Measurements from ENCODE around the gene PDGFD. TPM values are rescaled to one million over a fixed set of nuclear protein-coding genes. Genes with fewer than 3 reads are reported as not detected.

The PDGFD gene
- total RNA-seq, 1 experiment from 2014 or later: 2.6 TPM

DNA sequence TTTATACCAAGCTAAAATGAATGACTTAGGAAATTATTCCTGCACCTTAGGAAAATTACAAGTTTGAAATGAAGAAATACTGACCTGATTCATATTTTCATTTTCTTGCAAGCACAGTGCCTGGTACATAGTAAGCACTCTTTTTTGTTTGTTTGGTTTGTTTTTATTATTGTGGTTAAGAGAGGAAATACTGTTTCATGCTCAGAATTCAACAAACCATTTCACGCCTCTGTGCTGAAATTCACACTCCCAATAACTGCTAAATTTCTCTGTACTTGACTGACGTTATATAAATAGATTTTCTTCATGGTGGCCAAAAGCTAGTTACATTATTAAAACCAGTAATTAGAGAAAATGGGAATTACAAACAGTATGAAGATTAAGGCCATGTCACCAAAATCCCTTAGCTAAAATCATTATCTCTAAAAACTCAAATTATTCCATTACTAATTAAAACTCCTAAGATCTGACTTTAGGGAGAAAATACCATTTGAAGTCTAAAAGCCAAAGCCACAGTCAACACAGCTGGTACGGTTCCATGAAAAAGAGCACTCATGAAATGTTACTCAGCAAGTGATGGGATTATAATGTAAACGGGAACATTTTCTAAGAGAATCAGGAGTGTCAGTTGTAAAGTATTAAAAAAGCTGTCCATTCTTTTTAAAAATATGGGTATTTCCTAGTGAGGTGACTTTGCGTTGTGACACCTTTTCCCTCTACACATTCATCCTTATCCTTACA lies 205.3 kb downstream of the PDGFD start (continued):
- TF ChIP-seq, protein P1, sequence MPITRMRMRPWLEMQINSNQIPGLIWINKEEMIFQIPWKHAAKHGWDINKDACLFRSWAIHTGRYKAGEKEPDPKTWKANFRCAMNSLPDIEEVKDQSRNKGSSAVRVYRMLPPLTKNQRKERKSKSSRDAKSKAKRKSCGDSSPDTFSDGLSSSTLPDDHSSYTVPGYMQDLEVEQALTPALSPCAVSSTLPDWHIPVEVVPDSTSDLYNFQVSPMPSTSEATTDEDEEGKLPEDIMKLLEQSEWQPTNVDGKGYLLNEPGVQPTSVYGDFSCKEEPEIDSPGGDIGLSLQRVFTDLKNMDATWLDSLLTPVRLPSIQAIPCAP (CRISPR knock-in tag; IDR thresholded peaks at IDR 0.05): no peak
- TF ChIP-seq HMGA2 (CRISPR knock-in tag; IDR thresholded peaks at IDR 0.05) (no peak), ATF1 (CRISPR knock-in tag; IDR thresholded peaks at IDR 0.05) (no peak)
- TF ChIP-seq, protein P2, sequence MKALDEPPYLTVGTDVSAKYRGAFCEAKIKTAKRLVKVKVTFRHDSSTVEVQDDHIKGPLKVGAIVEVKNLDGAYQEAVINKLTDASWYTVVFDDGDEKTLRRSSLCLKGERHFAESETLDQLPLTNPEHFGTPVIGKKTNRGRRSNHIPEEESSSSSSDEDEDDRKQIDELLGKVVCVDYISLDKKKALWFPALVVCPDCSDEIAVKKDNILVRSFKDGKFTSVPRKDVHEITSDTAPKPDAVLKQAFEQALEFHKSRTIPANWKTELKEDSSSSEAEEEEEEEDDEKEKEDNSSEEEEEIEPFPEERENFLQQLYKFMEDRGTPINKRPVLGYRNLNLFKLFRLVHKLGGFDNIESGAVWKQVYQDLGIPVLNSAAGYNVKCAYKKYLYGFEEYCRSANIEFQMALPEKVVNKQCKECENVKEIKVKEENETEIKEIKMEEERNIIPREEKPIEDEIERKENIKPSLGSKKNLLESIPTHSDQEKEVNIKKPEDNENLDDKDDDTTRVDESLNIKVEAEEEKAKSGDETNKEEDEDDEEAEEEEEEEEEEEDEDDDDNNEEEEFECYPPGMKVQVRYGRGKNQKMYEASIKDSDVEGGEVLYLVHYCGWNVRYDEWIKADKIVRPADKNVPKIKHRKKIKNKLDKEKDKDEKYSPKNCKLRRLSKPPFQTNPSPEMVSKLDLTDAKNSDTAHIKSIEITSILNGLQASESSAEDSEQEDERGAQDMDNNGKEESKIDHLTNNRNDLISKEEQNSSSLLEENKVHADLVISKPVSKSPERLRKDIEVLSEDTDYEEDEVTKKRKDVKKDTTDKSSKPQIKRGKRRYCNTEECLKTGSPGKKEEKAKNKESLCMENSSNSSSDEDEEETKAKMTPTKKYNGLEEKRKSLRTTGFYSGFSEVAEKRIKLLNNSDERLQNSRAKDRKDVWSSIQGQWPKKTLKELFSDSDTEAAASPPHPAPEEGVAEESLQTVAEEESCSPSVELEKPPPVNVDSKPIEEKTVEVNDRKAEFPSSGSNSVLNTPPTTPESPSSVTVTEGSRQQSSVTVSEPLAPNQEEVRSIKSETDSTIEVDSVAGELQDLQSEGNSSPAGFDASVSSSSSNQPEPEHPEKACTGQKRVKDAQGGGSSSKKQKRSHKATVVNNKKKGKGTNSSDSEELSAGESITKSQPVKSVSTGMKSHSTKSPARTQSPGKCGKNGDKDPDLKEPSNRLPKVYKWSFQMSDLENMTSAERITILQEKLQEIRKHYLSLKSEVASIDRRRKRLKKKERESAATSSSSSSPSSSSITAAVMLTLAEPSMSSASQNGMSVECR (CRISPR knock-in tag; IDR thresholded peaks at IDR 0.05; ENCODE audit: borderline replicate concordance): no peak

DNA sequence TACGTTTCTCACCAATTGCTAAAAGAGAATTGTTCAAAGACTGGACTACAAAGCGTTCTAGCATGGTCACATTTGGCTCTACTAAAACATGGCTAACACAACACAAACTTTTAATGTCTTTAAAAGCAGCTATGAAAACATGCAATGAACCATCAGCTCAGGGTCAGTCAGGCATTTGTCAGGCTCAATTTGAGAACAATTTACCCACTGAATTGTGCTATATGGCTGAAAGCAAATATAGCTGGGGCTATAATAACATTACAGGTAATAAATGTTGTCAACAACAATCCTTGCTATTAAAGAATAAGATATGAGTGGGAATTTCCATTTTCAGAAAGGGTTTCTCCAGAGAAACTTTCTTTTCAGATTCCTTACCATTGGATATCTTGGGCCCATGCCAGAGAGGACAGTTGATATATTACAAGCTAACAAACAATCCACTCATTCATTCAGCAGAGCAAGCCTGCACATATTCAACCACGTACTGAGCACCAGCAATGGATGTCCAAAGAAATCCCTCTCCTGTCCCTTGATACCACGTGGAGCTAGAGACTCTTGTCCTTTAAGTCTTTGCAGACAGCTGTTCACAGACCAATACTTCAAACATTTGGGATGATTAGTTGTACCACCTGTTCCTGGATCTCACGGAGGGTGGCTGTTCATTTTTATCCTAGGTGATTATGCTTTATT lies 210.0 kb downstream of the PDGFD start:
- Mint-ChIP-seq H3K36me3 (no peaks in the 10 kb centered on the region), H3K27ac (0 out of 2 replicates have a peak overlapping the region, but pooled peaks have one; percentile 20), H3K4me1 (peaks cover 9% of the 10 kb centered on the region), H3K9me3 (peaks cover 4% of the 10 kb centered on the region), H3K4me3 (no peak overlapping the region), H3K27me3 (ENCODE audit: low read depth) (no peaks in the 10 kb centered on the region)
- DNase-seq (ENCODE audit: low spot score): no peak
- TF ChIP-seq ZNF416 (CRISPR knock-in tag; IDR thresholded peaks at IDR 0.05) (no peak), ZNF423 (CRISPR knock-in tag; IDR thresholded peaks at IDR 0.05) (no peak), NFYB (CRISPR knock-in tag; conservative IDR thresholded peaks at IDR 0.05; ENCODE audit: low read depth) (no peak), JUN (CRISPR knock-in tag; IDR thresholded peaks at IDR 0.05) (no peak), ESRRA (CRISPR knock-in tag; IDR thresholded peaks at IDR 0.05; ENCODE audit: borderline replicate concordance) (no peak), EMX1 (CRISPR knock-in tag; IDR thresholded peaks at IDR 0.05) (no peak)
- TF ChIP-seq, protein P3, sequence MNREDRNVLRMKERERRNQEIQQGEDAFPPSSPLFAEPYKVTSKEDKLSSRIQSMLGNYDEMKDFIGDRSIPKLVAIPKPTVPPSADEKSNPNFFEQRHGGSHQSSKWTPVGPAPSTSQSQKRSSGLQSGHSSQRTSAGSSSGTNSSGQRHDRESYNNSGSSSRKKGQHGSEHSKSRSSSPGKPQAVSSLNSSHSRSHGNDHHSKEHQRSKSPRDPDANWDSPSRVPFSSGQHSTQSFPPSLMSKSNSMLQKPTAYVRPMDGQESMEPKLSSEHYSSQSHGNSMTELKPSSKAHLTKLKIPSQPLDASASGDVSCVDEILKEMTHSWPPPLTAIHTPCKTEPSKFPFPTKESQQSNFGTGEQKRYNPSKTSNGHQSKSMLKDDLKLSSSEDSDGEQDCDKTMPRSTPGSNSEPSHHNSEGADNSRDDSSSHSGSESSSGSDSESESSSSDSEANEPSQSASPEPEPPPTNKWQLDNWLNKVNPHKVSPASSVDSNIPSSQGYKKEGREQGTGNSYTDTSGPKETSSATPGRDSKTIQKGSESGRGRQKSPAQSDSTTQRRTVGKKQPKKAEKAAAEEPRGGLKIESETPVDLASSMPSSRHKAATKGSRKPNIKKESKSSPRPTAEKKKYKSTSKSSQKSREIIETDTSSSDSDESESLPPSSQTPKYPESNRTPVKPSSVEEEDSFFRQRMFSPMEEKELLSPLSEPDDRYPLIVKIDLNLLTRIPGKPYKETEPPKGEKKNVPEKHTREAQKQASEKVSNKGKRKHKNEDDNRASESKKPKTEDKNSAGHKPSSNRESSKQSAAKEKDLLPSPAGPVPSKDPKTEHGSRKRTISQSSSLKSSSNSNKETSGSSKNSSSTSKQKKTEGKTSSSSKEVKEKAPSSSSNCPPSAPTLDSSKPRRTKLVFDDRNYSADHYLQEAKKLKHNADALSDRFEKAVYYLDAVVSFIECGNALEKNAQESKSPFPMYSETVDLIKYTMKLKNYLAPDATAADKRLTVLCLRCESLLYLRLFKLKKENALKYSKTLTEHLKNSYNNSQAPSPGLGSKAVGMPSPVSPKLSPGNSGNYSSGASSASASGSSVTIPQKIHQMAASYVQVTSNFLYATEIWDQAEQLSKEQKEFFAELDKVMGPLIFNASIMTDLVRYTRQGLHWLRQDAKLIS (CRISPR knock-in tag; IDR thresholded peaks at IDR 0.05; ENCODE audit: borderline replicate concordance): no peak
- no peak for ATAC-seq
- CTCF ChIA-PET: interaction anchor here (0.8 kb wide), 1 partner anchor 271 kb away, joined by 6 read pairs; no protein-coding TSS in a partner anchor
- POLR2A ChIA-PET: no interaction called here

DNA sequence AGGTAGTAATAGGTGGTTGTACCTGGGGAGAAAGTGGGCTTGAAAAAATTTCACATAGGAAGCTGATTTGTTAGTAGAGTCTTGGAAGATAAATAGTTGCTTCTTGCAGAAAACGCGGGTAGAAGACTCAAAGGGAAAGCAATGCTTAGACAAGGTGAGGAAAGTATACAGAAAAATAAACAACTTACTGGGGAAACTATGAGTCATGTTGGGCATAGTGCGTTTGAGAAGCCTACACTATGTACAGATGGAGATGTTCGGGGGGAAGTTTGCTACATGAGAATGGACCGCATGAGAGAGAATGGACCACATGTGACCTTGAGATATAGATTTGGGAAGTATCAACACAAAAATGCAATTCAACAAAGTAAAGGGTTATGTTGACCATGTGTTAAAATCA lies 214.2 kb downstream of the PDGFD start:
- Mint-ChIP-seq H3K27me3 (ENCODE audit: low read depth) (no peaks in the 10 kb centered on the region), H3K4me1 (peaks cover 6% of the 10 kb centered on the region; the same call in 1 of the 2 replicates), H3K4me3 (no peak overlapping the region), H3K36me3 (no peaks in the 10 kb centered on the region), H3K27ac (peak overlapping the region; percentile 15; the same call in 1 of the 2 replicates), H3K9me3 (no peaks in the 10 kb centered on the region)
- ChIA-PET CTCF (no interaction called here), POLR2A (no interaction called here)
- DNase-seq (ENCODE audit: low spot score): no peak
- no peak for ATAC-seq
- TF ChIP-seq, protein P4, sequence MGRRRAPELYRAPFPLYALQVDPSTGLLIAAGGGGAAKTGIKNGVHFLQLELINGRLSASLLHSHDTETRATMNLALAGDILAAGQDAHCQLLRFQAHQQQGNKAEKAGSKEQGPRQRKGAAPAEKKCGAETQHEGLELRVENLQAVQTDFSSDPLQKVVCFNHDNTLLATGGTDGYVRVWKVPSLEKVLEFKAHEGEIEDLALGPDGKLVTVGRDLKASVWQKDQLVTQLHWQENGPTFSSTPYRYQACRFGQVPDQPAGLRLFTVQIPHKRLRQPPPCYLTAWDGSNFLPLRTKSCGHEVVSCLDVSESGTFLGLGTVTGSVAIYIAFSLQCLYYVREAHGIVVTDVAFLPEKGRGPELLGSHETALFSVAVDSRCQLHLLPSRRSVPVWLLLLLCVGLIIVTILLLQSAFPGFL (CRISPR knock-in tag; IDR thresholded peaks at IDR 0.05; ENCODE audit: borderline replicate concordance): no peak
- TF ChIP-seq, protein P5, sequence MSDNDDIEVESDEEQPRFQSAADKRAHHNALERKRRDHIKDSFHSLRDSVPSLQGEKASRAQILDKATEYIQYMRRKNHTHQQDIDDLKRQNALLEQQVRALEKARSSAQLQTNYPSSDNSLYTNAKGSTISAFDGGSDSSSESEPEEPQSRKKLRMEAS (CRISPR knock-in tag; IDR thresholded peaks at IDR 0.05): no peak
- no peak for TF ChIP-seq JAZF1 (CRISPR knock-in tag; IDR thresholded peaks at IDR 0.05)
- no peak for TF ChIP-seq MXD4 (CRISPR knock-in tag; IDR thresholded peaks at IDR 0.05; ENCODE audit: borderline replicate concordance)
- TF ChIP-seq ZNF232 (CRISPR knock-in tag; IDR thresholded peaks at IDR 0.05): no peak
- TF ChIP-seq, protein P6, sequence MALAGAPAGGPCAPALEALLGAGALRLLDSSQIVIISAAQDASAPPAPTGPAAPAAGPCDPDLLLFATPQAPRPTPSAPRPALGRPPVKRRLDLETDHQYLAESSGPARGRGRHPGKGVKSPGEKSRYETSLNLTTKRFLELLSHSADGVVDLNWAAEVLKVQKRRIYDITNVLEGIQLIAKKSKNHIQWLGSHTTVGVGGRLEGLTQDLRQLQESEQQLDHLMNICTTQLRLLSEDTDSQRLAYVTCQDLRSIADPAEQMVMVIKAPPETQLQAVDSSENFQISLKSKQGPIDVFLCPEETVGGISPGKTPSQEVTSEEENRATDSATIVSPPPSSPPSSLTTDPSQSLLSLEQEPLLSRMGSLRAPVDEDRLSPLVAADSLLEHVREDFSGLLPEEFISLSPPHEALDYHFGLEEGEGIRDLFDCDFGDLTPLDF (CRISPR knock-in tag; IDR thresholded peaks at IDR 0.05): no peak
- no peak for TF ChIP-seq ESRRA (CRISPR knock-in tag; IDR thresholded peaks at IDR 0.05; ENCODE audit: borderline replicate concordance)
- TF ChIP-seq, protein P7, sequence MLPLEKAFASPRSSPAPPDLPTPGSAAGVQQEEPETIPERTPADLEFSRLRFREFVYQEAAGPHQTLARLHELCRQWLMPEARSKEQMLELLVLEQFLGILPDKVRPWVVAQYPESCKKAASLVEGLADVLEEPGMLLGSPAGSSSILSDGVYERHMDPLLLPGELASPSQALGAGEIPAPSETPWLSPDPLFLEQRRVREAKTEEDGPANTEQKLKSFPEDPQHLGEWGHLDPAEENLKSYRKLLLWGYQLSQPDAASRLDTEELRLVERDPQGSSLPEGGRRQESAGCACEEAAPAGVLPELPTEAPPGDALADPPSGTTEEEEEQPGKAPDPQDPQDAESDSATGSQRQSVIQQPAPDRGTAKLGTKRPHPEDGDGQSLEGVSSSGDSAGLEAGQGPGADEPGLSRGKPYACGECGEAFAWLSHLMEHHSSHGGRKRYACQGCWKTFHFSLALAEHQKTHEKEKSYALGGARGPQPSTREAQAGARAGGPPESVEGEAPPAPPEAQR (CRISPR knock-in tag; IDR thresholded peaks at IDR 0.05): no peak
- TF ChIP-seq ZNF138 (CRISPR knock-in tag; conservative IDR thresholded peaks at IDR 0.05): no peak

Measured in WTC11 (cell line).